SK-N-SH (cell line): ENCODE measurements around the gene PAX2. TPM values are rescaled to one million over a fixed set of nuclear protein-coding genes. Genes with fewer than 3 reads are reported as not detected.

ENCODE experiments used
- CTCF ChIA-PET: fragments of 300-600, 350-600 bp; formaldehyde crosslinking; extraction: SDS; loops from one replicate; lab custom pipeline; 2021; lab: Yijun Ruan, JAX
- POLR2A ChIA-PET: fragments of 350-600 bp; sonication (Branson Sonifier 250); formaldehyde crosslinking; extraction: SDS; loops from one replicate; lab custom pipeline; 2020; ENCODE audit warnings: antibody characterized with exemption, inconsistent platforms; lab: Yijun Ruan, JAX
- DNase-seq: peaks from one replicate; pipeline ENCODE4 v3.0.0; 2012
- H2AFZ ChIP-seq: fragments of 200-600 bp; sonication (generic); 2 replicates; pipeline ENCODE4 v1.8.1; 2016; ENCODE audit warnings: antibody characterized with exemption, mild to moderate bottlenecking, low read depth
- H3F3A ChIP-seq: fragments of 200-600 bp; sonication (generic); replicated peaks from 2 replicates; pipeline ENCODE3; 2016; ENCODE audit warnings: antibody characterized with exemption, mild to moderate bottlenecking; ENCODE audit not compliant: insufficient read depth
- H3K27ac ChIP-seq, 2 experiments: fragments of 200-500 bp in 1 of 2; fragments of 200-600 bp in 1 of 2; sonication (Bioruptor generic) in 1 of 2; sonication (generic), shearing (Covaris generic) in 1 of 2; 2 replicates each; pipeline versions ENCODE4 v1.5.1 to v1.6.1; 2014 to 2016; ENCODE audit warnings: low read depth in 2 of 2, inconsistent platforms in 1 of 2, low read length in 1 of 2, mild to moderate bottlenecking in 1 of 2, mixed read lengths in 1 of 2
- H3K27me3 ChIP-seq: fragments of 200-600 bp; sonication (generic), shearing (Covaris generic); 2 replicates; pipeline ENCODE4 v1.6.1; 2016; ENCODE audit warnings: mixed run types; ENCODE audit not compliant: insufficient read depth
- H3K36me3 ChIP-seq, 2 experiments: fragments of 200-500 bp in 1 of 2; fragments of 200-600 bp in 1 of 2; sonication (Bioruptor generic) in 1 of 2; sonication (generic) in 1 of 2; replicated peaks in 1 of 2; 2 replicates each; pipeline versions ENCODE3 to v1.5.1; 2014 to 2016; ENCODE audit warnings: low read length in 1 of 2, mild to moderate bottlenecking in 1 of 2; ENCODE audit not compliant: insufficient read depth in 2 of 2, control insufficient read depth in 1 of 2
- H3K4me1 ChIP-seq, 2 experiments: fragments of 200-500 bp in 1 of 2; fragments of 200-600 bp in 1 of 2; sonication (Bioruptor generic) in 1 of 2; sonication (generic), shearing (Covaris generic) in 1 of 2; 2 replicates each; pipeline versions ENCODE4 v1.5.1 to v1.6.1; 2014 to 2016; ENCODE audit warnings: low read depth in 1 of 2, low read length in 1 of 2, mixed run types in 1 of 2; ENCODE audit not compliant: insufficient read depth in 2 of 2, control insufficient read depth in 1 of 2
- H3K4me2 ChIP-seq: fragments of 200-600 bp; sonication (generic), shearing (Covaris generic); 2 replicates; pipeline ENCODE4 v1.6.1; 2017; ENCODE audit warnings: mixed run types
- H3K4me3 ChIP-seq, 2 experiments: fragments of 200-500 bp in 1 of 2; fragments of 200-600 bp in 1 of 2; sonication (Bioruptor generic) in 1 of 2; sonication (generic), shearing (Covaris generic) in 1 of 2; 2 replicates each; pipeline versions ENCODE4 v1.5.1 to v1.8.1; 2014 to 2016; ENCODE audit warnings: low read depth in 2 of 2, inconsistent platforms in 1 of 2, low read length in 1 of 2, mild to moderate bottlenecking in 1 of 2, mixed read lengths in 1 of 2, moderate library complexity in 1 of 2
- H3K79me2 ChIP-seq: fragments of 200-600 bp; sonication (generic); 2 replicates; pipeline ENCODE4 v1.8.1; 2017; ENCODE audit warnings: mild to moderate bottlenecking; ENCODE audit not compliant: insufficient read depth
- H3K9ac ChIP-seq: fragments of 200-600 bp; sonication (generic); 2 replicates; pipeline ENCODE4 v1.6.1; 2017; ENCODE audit warnings: mixed run types
- H3K9me2 ChIP-seq: fragments of 200-600 bp; sonication (generic); 2 replicates; pipeline ENCODE4 v1.6.1; 2017; ENCODE audit warnings: mixed run types
- H3K9me3 ChIP-seq: fragments of 200-600 bp; sonication (generic); 2 replicates; pipeline ENCODE4 v1.6.1; 2017; ENCODE audit warnings: mixed run types, mild to moderate bottlenecking, moderate library complexity
- H4K20me1 ChIP-seq: fragments of 200-600 bp; sonication (generic); 2 replicates; pipeline ENCODE4 v1.6.1; 2017; ENCODE audit warnings: mild to moderate bottlenecking, mixed run types; ENCODE audit not compliant: insufficient read depth
- CHD2 ChIP-seq: fragments of 150-350 bp; IDR thresholded peaks from 2 replicates; pipeline ENCODE4 v1.6.1; 2018; ENCODE audit warnings: low read length; ENCODE audit not compliant: partially characterized antibody
- ELF1 ChIP-seq: IDR thresholded peaks from 2 replicates; pipeline ENCODE4 v1.4.0; 2012
- EZH2phosphoT487 ChIP-seq: fragments of 200-600 bp; sonication (generic); IDR thresholded peaks from 2 replicates; pipeline ENCODE4 v1.6.1; 2017; ENCODE audit warnings: low read depth, mixed run types, mild to moderate bottlenecking, antibody characterized with exemption, moderate library complexity, borderline replicate concordance
- FOSL2 ChIP-seq: IDR thresholded peaks from 2 replicates; pipeline ENCODE4 v1.4.0; 2012; ENCODE audit warnings: low read depth, mild to moderate bottlenecking, moderate library complexity, borderline replicate concordance
- FOXJ3 ChIP-seq: sonication (generic); formaldehyde crosslinking; IDR thresholded peaks from 2 replicates; pipeline ENCODE4 v1.5.1; 2020; ENCODE audit warnings: mild to moderate bottlenecking, missing genetic modification reagents
- FOXM1 ChIP-seq: IDR thresholded peaks from 2 replicates; pipeline ENCODE4 v1.4.0; 2012; ENCODE audit warnings: low read depth, mild to moderate bottlenecking
- GATA2 ChIP-seq: sonication (generic); formaldehyde crosslinking; IDR thresholded peaks from 2 replicates; pipeline ENCODE4 v1.5.0; 2020; ENCODE audit warnings: mild to moderate bottlenecking, missing genetic modification reagents
- IRF3 ChIP-seq: fragments of 150-350 bp; IDR thresholded peaks from 2 replicates; pipeline ENCODE4 v1.6.1; 2016; ENCODE audit warnings: mild to moderate bottlenecking, low read depth, low read length
- JUND ChIP-seq: IDR thresholded peaks from 2 replicates; pipeline ENCODE4 v1.4.0; 2012
- MAX ChIP-seq: IDR thresholded peaks from 2 replicates; pipeline ENCODE4 v1.4.0; 2012; ENCODE audit warnings: low read depth
- MEF2A ChIP-seq: IDR thresholded peaks from 2 replicates; pipeline ENCODE4 v1.4.0; 2012; ENCODE audit warnings: low read depth, borderline replicate concordance
- NRF1 ChIP-seq: IDR thresholded peaks from 2 replicates; pipeline ENCODE4 v1.6.1; 2012; ENCODE audit warnings: low read depth, mild to moderate bottlenecking, low read length
- POLR2AphosphoS5 ChIP-seq: IDR thresholded peaks from 2 replicates; pipeline ENCODE4 v1.6.1; 2012; ENCODE audit warnings: low read depth, low read length
- RAD21 ChIP-seq: IDR thresholded peaks from 2 replicates; pipeline ENCODE4 v1.6.1; 2012; ENCODE audit warnings: mild to moderate bottlenecking, low read length
- RCOR1 ChIP-seq: fragments of 150-350 bp; IDR thresholded peaks from 2 replicates; pipeline ENCODE4 v1.6.1; 2017; ENCODE audit warnings: antibody characterized with exemption, low read length
- RFX5 ChIP-seq: IDR thresholded peaks from 2 replicates; pipeline ENCODE4 v1.6.1; 2012; ENCODE audit warnings: mild to moderate bottlenecking, improper control_type of control experiment, low read length
- TCF12 ChIP-seq: IDR thresholded peaks from 2 replicates; pipeline ENCODE4 v1.4.0; 2012
- TEAD4 ChIP-seq: IDR thresholded peaks from 2 replicates; pipeline ENCODE4 v1.4.0; 2012; ENCODE audit warnings: mild to moderate bottlenecking, borderline replicate concordance; ENCODE audit not compliant: insufficient read depth
- USF2 ChIP-seq: fragments of 150-350 bp; IDR thresholded peaks from 2 replicates; pipeline ENCODE4 v1.6.1; 2017; ENCODE audit warnings: antibody characterized with exemption, low read length, low read depth, borderline replicate concordance
- YY1 ChIP-seq: IDR thresholded peaks from 2 replicates; pipeline ENCODE4 v1.4.0; 2012; ENCODE audit warnings: low read depth, mild to moderate bottlenecking
- WGBS: methylation state at CpG from one replicate; pipeline ENCODE4 v1.1.6; 2017; ENCODE audit warnings: low lambda C conversion rate; 5-methylcytosine and 5-hydroxymethylcytosine counted together
- polyA plus RNA-seq, 3 experiments: library from polyadenylated mRNA; depleted of rRNA; stranded (reverse); fragments of >200 nt; gene quantifications; 2 replicates each; pipeline ENCODE4 v1.2.3, GENCODE V29; 2012

PAX2 gene
- polyA plus RNA-seq, 1 of the 3 experiments (the other 2 are of a cell fraction) = not detected

GRCh38 chr10:100792574-100792973 lies 47.2 kb downstream of the PAX2 start (continued):
- TF ChIP-seq USF2 (no peak), RFX5 (no peak), EZH2phosphoT487 (no peak), MAX (no peak)

- TF ChIP-seq TEAD4 (no peak), ELF1 (no peak), MEF2A (no peak), GATA2 (CRISPR knock-in tag) (no peak), POLR2AphosphoS5 (no peak), IRF3 (no peak), FOSL2 (no peak), TCF12 (no peak), NRF1 (no peak), RAD21 (no peak), YY1 (no peak), FOXJ3 (CRISPR knock-in tag) (no peak), FOXM1 (no peak), JUND (no peak), RCOR1 (no peak), CHD2 (no peak)
- TF ChIP-seq, all 33 proteins: peak for 0
- Histone ChIP-seq H2AFZ (no peak overlapping the region), H3K79me2 (no peaks in the 10 kb centered on the region), H3K4me1 (peaks cover 0 to 35% of the 10 kb centered on the region in 2 experiments; a peak in 1 of 4 replicates), H3K4me2 (no peak overlapping the region), H4K20me1 (no peaks in the 10 kb centered on the region), H3K27ac (no peak overlapping the region), H3K9me2 (no peaks in the 10 kb centered on the region), H3K9ac (no peak overlapping the region), H3K9me3 (no peaks in the 10 kb centered on the region), H3K27me3 (peaks cover 28% of the 10 kb centered on the region; the same call in 1 of the 2 replicates), H3K4me3 (no peak overlapping the region), H3F3A (no peaks in the 10 kb centered on the region), H3K36me3 (no peaks in the 10 kb centered on the region)
- ChIA-PET POLR2A (no interaction called here), CTCF (interaction anchor here (0.6 to 1.7 kb wide), 4 partner anchors 49 to 441 kb away, joined by 3 to 5 read pairs (median 4); no protein-coding TSS in a partner anchor)
- no peak for DNase-seq
- 41% methylated on average over 7 of the region's 7 CpGs for WGBS
These were observed 47.7 kb downstream of the PAX2 start for GRCh38 chr10:100793055-100793454.
